HG02840 (cell line): ENCODE data around the gene DLG2.
"Not testable (repeated sequence)": the region's sequence is repeated elsewhere in the genome, so short reads cannot be mapped to it uniquely, and the experiment has no call there.

ENCODE experiments used
- ATAC-seq: cut with Tn5 transposase; IDR thresholded peaks from one replicate; pipeline ENCODE4 v1.9.1; 2021; ENCODE audit warnings: mild to moderate bottlenecking, moderate library complexity, moderate number of reproducible peaks; ENCODE audit not compliant: unreplicated experiment, low FRiP score

The DLG2 gene

DNA sequence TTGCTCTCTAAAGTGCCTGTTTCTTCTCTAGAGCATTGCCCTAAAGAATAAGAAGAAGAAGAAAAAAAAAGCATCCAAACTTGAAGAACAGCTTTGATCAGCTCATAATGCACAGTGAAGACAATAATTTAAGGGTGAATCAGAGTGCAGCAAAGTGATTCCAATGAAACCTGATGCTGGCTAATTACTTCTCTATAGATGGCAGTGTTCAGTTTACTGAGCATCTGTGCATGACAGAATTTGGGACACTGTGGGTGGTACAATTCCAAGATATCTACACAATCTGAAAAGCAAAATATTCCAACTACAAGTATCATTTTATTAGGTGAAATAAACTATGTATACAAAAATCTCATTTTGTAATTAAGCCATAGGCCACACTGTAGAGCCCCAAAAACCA, 1890.5 kb downstream of the DLG2 start:
- ATAC-seq: no peak

DNA sequence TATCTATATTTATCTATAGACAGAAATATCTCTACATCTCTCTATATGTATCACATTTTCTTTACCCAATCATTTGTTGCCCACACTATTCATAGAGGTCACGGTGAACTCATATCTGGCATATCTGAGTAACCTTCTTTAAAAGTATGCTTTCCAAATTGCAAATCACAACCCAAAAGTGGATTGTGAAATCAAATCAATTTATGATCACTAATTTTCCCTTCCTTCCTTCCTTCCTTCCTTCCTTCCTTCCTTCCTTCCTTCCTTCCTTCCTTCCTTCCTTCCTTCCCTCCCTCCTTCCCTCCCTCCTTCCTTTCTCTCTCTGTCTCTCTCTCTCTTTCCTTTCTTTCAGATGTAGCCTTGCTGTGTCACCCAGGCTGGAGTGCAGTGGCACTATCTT, 1893.0 kb downstream of the DLG2 start:
- no peak for ATAC-seq

DNA sequence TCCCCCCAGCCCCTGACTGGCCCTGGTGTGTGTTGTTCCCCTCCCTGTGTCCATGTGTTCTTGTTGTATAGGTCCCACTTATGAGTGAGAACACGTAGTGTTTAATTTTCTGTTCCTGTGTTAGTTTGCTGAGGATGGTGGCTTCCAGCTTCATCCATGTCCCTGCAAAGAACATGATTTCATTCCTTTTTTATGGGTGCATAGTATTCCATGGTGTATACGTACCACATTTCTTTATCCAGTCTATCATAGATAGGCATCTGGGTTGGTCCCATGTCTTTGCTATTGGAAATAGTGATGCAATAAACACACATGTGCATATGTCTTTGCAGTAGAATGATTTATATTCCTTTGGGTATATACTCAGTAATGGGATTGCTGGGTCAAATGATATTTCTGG, 1895.9 kb downstream of the DLG2 start:
- not testable (repeated sequence) for ATAC-seq

DNA sequence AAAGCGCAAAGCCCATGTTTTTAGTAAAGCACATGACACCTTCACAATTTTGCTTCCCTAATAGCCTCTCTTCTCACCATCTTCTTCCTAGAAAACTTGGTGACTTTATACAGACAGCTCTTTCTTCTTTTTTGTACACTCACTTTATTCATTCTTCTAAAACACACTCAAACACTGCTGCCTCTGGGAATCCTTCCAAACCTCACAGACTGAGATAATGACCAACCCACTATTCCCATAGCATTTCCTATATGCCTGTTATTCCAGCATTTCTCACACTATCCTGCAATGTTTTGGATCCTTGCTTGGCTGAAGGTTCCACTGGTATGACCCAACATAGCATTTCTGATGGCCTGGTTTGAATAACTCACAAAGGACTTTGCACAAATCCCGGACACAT, 1898.9 kb downstream of the DLG2 start:
- ATAC-seq: no peak

DNA sequence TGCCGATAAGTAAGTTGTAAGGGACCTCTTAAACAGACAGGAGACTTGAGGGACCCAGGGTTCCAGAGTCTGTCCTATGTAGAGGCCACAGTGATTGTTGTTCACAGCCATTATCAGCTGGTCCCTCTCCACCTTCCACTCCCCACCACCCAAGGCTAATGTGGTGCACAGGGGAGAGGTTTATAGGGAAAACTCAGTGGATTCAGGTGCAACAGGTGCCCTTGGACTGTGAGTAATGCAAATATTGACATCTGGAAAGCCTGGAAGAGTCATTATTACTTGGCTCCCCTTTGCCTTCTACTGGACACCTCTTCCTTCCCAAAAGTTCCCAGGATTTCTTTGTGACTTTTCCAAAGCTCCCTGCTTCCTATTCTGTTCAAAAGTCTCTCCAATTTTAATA, 1899.9 kb downstream of the DLG2 start:
- no peak for ATAC-seq

DNA sequence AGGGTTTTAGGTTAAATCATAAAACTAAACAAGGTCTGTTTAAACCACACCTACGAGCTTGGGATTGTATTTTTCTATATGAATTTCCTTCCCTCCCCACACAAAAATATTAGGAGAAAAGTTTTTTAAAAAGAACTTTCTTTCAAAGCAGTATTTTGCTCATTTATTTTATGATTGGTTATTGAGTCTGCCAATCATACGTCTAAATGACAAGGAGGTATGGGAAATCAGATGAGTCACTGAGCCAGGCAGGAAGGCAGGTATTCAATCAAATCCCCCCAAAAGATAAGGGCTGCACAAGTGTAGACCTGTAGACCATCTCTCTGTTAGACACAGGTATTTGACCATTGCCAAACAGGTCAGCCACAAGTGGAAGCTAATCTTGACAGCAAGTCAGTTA, 1900.8 kb downstream of the DLG2 start:
- ATAC-seq: no peak

DNA sequence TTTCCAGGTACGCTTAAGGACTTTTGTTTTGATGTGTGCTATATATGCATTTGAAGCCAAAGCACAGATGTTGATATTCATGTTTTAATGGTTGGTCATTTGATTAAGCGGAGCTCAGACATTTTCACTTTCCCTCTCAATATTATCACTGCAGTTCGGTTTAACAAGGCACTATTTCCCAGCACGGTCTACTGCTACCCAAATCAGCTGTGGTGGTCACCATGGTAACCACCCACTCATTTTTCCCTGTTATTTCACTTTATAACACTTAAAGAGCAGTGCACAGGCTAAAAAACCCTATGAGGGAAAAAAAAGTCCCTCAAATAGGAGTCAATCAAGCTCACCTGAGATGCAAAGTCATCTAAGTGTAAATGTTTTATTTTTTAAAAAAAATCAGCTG, 1901.4 kb downstream of the DLG2 start:
- ATAC-seq: no peak

DNA sequence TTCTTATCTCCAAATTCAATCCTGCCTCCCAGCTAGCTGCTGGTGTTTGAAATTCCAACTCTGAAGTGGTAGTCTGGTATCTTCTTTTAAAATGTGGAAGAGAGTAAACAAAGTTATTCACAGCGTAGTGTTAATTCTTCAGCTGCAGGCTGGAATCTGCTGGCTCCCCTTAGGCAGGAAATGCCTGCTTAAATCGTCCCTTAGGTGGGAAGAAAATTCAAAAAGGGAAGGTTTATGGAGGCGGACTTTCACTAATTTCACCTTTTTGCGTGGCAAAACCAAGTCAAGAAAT, 1901.9 kb downstream of the DLG2 start:
- no peak for ATAC-seq

DNA sequence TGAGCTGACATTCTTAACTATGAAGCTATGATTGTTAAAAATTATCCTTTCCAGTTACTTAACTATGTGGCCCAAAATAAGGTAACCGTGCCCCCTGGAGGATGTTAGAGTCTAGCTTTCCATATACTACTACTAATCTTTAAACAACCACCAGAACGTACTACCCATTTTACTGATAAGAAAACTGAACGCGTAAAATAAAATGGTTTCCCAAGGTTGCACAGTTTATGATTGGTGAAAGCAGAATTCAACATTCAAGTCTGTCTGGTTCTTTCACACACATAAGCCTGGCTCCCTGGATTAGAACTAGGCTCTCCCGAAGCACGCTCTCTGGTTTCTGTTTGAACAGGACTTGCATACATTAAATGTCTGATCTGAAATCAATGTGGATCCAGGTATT, 1903.1 kb downstream of the DLG2 start:
- ATAC-seq: no peak

DNA sequence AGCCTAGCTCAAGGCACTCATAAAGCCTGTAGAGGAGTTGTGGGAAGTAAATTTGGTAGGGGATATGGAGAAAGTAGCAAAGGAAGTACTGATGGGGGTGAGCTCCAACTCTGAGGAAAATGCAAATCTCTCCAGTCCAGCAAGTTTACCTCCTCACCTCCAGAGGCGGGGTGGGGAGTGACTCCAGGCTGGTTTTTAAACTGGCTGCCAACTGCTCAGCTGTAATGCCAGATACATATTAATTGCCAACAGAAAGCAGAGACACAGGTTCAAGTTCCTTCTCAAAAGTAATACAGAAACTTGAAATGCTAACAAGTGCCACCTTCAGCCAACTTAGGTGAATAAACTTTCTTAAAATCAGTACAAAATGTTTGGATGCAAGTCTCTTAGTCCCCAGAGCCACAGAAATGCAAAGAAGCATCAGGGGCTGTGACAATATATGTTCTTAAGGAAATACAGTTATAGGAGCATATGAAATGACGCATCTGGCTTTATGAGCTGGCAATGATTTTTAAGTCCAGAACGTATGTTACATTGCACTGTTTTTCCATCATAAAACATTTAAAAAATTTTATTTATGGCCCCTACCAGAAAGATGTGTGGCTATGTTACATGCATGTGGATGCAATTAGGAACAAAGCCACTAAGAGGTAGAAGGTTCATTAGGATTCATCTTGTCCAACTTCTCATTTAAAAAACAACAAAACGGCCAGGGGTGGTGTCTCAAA, 1904.6 kb downstream of the DLG2 start:
- ATAC-seq: no peak

DNA sequence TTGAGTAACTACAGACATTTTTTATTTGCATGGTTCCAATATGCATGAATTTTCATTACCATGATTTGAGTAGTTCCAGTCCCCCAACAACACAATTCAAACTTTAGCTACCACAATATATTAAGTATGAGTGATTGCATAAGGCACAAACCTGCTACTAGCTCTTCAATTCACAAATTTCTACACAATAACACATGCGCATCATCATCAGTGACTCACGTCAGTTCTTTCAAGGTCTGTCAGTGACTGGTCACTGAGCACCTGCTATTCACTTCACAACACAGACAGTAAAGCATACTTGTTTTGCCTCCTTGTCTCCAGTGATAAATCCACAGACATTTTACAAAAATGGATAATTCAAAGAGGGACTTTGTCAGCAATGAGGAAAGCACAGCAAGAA, 1905.9 kb downstream of the DLG2 start:
- ATAC-seq: no peak

DNA sequence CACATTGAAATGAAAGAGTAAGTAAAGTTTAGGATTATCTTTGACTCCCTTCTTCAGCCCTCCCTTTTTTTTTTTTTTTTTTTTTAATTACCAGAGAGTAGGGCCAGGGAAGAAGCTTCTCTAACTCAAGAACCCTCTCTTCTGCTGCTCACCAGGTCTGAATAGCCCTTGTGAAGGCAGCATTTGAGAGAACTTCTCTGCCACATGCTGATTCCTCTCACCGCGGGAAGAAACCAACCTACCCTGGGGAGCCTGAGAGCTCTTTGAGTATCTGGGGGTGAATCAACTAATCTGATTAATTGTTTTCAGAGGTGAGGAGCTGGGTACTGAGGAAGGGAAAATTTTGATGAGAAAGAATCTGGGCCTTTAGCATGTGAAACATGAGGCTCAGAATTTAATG, 1906.5 kb downstream of the DLG2 start:
- ATAC-seq: no peak

DNA sequence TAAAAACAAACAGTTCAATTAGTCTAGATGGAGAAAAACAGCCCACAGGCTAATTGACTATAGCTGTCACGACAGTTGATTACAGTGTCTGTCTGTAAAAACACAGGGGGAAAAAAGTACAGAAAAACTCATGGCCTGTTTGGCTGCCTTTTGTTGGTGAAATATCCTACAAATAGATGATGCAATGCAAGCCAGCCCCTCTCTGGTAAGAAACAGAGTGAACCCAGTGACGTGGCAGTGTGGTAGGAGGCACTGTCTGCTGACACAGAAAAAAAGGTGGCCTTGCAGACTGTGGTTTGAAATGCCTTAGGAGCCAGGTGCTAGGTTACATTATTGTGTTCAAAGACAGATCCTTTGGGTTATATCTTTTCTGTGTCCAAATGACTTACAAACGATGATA, 1909.6 kb downstream of the DLG2 start:
- ATAC-seq: no peak

DNA sequence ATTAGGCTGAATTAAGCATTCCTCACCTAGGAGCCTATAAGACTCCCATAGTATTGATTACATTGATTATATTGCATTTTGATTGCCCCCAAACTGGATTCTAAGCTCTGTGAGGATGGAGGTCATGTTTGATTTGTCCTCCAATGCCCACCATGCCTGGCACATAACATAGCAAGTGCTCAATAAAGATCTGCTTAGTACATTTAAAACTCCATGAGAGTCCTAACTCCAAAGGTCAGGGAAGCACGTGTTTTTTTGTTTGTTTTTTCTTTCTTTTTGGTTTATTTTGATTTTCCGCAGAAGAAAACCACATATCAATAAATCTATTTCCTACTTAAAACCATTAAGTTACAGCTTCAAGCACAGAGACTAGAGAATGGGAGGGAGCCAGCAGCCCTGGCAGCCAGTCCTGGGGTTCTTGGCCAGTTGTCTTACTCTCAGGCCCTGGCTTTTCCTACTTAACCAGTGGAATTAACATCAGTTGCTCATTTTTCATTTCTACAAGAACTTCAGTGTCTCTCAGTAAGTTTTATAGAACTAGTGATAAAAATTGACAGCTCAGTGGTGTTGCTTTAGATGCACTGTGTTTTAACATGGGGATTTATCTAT, 1911.1 kb downstream of the DLG2 start:
- no peak for ATAC-seq

DNA sequence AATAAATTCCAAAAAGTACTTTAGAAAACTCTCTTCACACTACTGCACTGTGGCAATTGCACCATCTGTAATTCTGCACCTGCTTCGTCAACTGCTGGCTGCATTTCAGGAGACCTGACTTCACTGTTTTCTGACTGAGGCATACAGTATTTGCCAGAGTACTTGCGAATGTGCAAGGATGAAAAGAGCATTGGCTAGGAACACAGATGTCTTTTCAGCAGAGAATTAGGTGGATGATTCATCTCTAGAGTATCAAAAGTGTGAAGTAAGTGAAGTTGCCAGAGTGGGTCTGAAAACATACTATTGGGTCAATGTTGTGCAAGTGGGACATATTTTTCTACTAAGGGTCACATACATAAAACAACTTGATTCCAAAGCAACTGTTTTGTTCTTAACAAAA, 1913.4 kb downstream of the DLG2 start:
- ATAC-seq: no peak

DNA sequence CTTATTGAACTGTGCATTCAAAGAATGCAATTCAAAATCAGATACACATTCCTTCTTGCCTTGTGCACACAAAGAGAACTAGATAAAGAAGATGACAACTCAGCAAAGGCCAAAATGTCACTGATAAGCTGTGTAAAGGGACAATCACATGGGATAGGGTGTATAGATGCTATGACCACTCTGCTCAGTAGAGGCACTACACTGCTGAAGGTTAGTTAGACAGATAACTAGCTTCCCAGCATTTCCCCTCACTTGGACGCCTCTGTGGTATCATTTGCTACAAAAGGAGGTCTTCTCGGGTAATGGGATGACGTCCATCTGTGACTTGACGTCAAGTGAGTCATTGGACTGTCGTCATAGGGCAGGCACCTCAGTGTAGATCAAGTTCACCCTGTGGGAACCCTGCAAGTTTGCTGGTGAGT, 1916.0 kb downstream of the DLG2 start:
- ATAC-seq: no peak

DNA sequence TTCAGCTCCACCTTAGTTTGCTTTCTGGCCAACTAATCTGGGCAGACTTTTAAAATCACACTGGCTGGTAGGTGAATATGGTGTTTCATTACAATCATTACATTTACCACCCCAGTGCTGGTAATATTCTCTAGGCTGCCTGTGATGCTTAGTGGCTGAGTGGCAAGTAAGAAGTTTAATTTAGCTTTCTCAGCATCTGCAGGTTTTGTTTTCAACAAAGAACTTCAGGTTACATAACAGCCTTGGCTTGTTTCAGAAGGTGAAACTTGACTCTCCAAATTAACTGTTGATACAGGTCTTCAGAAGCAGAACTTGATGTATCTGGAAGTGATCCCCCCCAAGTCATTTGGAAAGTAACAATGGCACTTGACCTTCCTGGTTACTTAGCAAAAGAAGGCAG, 1917.7 kb downstream of the DLG2 start:
- ATAC-seq: no peak

DNA sequence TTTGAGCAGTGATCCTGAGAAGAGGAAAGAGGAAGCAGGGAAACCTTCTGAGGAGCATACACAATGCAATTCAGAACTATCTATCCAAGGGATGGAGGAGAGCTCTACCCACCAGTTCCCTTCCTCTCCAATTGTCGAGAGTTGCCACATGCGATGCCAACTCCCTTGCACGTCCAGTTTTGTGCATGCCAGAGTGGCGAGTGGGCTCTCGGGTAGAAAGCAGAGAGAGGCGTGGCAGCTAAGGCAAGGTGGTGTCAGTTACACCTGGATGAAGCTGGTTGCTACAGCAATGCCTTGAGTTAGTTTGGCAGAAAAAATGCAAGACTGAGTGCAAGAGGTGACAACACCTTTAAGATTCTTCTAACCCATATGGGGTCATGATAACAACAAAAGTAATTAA, 1920.6 kb downstream of the DLG2 start:
- no peak for ATAC-seq

DNA sequence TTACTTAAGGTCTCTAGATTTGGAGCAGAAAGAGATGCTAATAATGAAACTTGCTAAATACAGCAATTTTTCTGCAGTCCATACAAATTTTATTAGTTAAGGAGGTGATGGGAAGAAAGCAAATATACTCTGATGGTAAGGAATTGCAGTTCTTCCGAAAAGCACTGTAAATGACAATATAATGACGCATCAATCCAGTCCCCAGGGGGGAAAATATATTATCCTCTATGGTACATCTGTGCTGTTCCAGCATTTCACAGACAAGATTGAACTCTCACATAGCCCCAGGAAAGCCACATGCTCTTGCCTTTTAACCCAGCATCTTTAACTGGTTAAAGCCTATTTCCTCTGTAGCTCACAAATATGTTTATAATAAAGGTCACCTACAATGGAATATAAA, 1924.3 kb downstream of the DLG2 start:
- no peak for ATAC-seq

DNA sequence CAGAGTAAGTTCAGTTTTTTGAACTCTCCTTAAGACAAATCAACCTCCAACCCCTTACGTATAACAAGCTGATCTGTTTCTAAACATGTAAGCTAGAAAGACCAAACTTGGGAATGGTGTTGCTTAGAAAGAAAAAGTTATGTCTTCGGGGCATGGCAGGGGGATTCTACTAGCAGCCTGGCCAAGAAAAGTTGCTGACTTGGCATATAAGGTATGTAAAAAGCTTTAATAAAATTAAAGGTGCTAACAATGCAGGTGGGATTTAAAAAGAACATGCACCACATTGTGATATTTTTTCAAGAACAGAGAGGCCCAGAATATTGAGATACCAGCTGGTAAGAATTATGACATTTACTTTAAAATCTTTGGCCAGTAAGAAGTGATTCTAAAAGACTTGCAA, 1929.6 kb downstream of the DLG2 start:
- no peak for ATAC-seq

DNA sequence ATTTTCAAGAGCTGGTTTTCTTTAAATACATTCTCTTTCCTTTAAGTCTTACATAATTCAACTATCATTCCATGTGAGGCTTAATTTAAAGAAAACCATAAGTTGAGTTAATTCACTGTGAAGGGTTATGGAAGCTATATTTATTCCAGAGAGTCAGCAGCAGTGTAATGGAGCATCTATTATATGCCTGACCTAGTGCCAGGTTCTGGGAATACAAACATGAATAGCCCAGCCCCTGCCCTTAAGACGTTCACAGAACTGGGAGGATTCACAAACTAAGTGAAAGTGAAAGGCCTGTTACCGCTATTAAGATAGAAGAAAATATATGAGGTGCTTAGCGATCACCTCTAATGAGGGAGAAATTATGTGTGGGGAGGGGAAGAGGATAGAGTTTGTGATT, 1932.1 kb downstream of the DLG2 start:
- ATAC-seq: no peak

DNA sequence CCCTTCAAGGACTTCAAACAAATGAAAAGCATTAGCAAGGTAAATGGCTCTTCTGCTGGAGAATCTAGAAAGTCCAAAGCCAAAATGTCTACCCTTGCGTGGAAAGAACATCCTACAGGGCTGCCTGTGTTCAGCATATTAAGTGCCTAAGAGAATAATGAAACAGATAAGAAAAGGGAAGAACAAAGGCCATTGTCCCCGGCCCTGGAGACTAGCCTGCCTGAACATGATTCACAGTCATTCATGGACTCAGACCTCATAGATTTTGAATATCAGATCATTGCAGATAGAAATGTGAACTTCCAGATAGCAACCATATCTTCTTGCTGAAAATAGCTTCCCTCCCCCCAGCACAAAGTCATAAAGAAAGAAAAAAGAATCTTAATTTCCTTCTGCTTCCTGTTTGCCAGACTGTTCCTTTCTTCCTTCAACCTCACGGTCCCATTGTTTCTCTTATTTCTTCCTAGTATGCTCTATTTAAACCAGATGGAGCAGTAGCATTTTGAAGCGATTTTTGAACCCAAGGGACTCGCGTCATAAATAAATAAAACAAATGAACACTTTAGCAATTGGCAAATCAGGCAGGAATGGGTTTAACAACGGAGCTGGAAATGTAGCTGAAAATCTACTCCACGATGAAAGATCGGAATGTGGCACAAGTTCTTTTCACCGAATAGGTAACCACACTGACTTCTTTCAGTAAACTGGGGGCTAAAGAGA, 1932.8 kb downstream of the DLG2 start:
- ATAC-seq: no peak
